ENCODE data around the gene ARHGAP26. TPM values are rescaled to one million over a fixed set of nuclear protein-coding genes. Genes with fewer than 3 reads are reported as not detected.

Gene ARHGAP26
- total RNA-seq, 1 donor from 2014 or later = 60.3 TPM

GRCh38 chr5:143138839-143139238 is 368.7 kb downstream of the ARHGAP26 start:
- DNase-seq (ENCODE audit: low spot score) = peak; percentile 41

GRCh38 chr5:143139585-143139984 is 369.4 kb downstream of the ARHGAP26 start:
- DNase-seq (ENCODE audit: low spot score) = no peak

GRCh38 chr5:143140492-143141203 is 370.5 kb downstream of the ARHGAP26 start:
- DNase-seq (ENCODE audit: low spot score) = peak; percentile 87

GRCh38 chr5:143141652-143142051 is 371.5 kb downstream of the ARHGAP26 start:
- DNase-seq (ENCODE audit: low spot score) = no peak

GRCh38 chr5:143142596-143143435 is 372.6 kb downstream of the ARHGAP26 start:
- DNase-seq (ENCODE audit: low spot score) = no peak

GRCh38 chr5:143143973-143144372 is 373.8 kb downstream of the ARHGAP26 start:
- DNase-seq (ENCODE audit: low spot score) = no peak

- DNase-seq (ENCODE audit: low spot score) = no peak
Observed at GRCh38 chr5:143145243-143146160, 375.3 kb downstream of the ARHGAP26 start.

- DNase-seq (ENCODE audit: low spot score) = no peak
Observed at GRCh38 chr5:143146161-143146560, 376.0 kb downstream of the ARHGAP26 start.

- DNase-seq (ENCODE audit: low spot score) = no peak
Observed at GRCh38 chr5:143147383-143147782, 377.2 kb downstream of the ARHGAP26 start.

GRCh38 chr5:143147902-143148301 is 377.7 kb downstream of the ARHGAP26 start:
- DNase-seq (ENCODE audit: low spot score) = no peak

GRCh38 chr5:143148771-143149170 is 378.6 kb downstream of the ARHGAP26 start:
- no peak for DNase-seq (ENCODE audit: low spot score)

- no peak for DNase-seq (ENCODE audit: low spot score)
Observed at GRCh38 chr5:143149759-143150158, 379.6 kb downstream of the ARHGAP26 start.

- no peak for DNase-seq (ENCODE audit: low spot score)
Observed at GRCh38 chr5:143151056-143151700, 381.0 kb downstream of the ARHGAP26 start.

GRCh38 chr5:143152445-143152844 is 382.3 kb downstream of the ARHGAP26 start:
- DNase-seq (ENCODE audit: low spot score) = no peak

- DNase-seq (ENCODE audit: low spot score) = peak; percentile 71
Observed at GRCh38 chr5:143153332-143154119, 383.3 kb downstream of the ARHGAP26 start.

GRCh38 chr5:143154510-143155370 is 384.6 kb downstream of the ARHGAP26 start:
- no peak for DNase-seq (ENCODE audit: low spot score)

GRCh38 chr5:143155455-143155854 is 385.3 kb downstream of the ARHGAP26 start:
- no peak for DNase-seq (ENCODE audit: low spot score)

- no peak for DNase-seq (ENCODE audit: low spot score)
Observed at GRCh38 chr5:143156086-143156485, 385.9 kb downstream of the ARHGAP26 start.

- no peak for DNase-seq (ENCODE audit: low spot score)
Observed at GRCh38 chr5:143156572-143156971, 386.4 kb downstream of the ARHGAP26 start.

GRCh38 chr5:143159031-143159430 is 388.9 kb downstream of the ARHGAP26 start:
- DNase-seq (ENCODE audit: low spot score) = no peak

Data from mucosa of gallbladder (tissue), 1 donor.